ENCODE results near the gene IL17A.

DNA sequence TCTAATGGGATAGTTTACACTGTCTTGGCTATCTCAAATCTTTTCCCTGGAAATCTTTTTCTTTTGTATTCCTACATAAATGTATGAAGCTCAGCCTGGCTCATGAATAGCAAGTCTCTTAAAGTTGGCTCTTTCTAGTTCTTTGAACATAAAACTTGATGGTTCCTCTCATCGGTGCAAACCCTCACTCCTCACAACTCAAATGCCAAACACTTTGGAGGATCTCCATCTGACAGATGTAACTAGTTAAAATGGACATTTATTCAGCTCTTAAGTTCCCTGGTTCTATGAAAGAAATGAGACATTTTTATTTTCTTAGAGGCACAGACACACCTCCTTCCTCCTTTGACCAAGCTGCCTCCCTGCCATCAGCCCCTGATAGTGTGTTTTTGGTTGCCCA, 43.6 kb upstream of the IL17A start:
- TF ChIP-seq TOX (CRISPR knock-in tag; IDR thresholded peaks at IDR 0.05; ENCODE audit: borderline replicate concordance) (no peak), ZNF8 (CRISPR knock-in tag; IDR thresholded peaks at IDR 0.05) (no peak), PPARA (CRISPR knock-in tag; IDR thresholded peaks at IDR 0.05; ENCODE audit: borderline replicate concordance) (no peak), ZFP3 (CRISPR knock-in tag; IDR thresholded peaks at IDR 0.05) (no peak), ZFP30 (CRISPR knock-in tag; IDR thresholded peaks at IDR 0.05) (no peak), ZNF70 (CRISPR knock-in tag; IDR thresholded peaks at IDR 0.05) (no peak), ZC3H10 (CRISPR knock-in tag; IDR thresholded peaks at IDR 0.05) (no peak), TCF4 (CRISPR knock-in tag; IDR thresholded peaks at IDR 0.05; ENCODE audit: borderline replicate concordance) (no peak), OSR1 (CRISPR knock-in tag; IDR thresholded peaks at IDR 0.05) (no peak)
- TF ChIP-seq, protein P1, sequence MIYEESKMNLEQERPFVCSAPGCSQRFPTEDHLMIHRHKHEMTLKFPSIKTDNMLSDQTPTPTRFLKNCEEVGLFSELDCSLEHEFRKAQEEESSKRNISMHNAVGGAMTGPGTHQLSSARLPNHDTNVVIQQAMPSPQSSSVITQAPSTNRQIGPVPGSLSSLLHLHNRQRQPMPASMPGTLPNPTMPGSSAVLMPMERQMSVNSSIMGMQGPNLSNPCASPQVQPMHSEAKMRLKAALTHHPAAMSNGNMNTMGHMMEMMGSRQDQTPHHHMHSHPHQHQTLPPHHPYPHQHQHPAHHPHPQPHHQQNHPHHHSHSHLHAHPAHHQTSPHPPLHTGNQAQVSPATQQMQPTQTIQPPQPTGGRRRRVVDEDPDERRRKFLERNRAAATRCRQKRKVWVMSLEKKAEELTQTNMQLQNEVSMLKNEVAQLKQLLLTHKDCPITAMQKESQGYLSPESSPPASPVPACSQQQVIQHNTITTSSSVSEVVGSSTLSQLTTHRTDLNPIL (CRISPR knock-in tag; IDR thresholded peaks at IDR 0.05; ENCODE audit: low read depth), result no peak
- TF ChIP-seq, protein P2, sequence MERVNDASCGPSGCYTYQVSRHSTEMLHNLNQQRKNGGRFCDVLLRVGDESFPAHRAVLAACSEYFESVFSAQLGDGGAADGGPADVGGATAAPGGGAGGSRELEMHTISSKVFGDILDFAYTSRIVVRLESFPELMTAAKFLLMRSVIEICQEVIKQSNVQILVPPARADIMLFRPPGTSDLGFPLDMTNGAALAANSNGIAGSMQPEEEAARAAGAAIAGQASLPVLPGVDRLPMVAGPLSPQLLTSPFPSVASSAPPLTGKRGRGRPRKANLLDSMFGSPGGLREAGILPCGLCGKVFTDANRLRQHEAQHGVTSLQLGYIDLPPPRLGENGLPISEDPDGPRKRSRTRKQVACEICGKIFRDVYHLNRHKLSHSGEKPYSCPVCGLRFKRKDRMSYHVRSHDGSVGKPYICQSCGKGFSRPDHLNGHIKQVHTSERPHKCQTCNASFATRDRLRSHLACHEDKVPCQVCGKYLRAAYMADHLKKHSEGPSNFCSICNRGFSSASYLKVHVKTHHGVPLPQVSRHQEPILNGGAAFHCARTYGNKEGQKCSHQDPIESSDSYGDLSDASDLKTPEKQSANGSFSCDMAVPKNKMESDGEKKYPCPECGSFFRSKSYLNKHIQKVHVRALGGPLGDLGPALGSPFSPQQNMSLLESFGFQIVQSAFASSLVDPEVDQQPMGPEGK (CRISPR knock-in tag; IDR thresholded peaks at IDR 0.05; ENCODE audit: borderline replicate concordance), result no peak

Measured in SK-N-SH treated with all-trans-retinoic acid at 6 μM for 48 hours (cell line).